ENCODE measurements around the gene ROPN1. TPM values are rescaled to one million over a fixed set of nuclear protein-coding genes. Genes with fewer than 3 reads are reported as not detected.
"Not testable (repeated sequence)": the region's sequence is repeated elsewhere in the genome, so short reads cannot be mapped to it uniquely, and the experiment has no call there.

ROPN1 gene
- total and polyA plus RNA-seq, 10 of the 15 experiments (the other 5 are each of a cell fraction or from before 2014, with no cell fraction given), result not detected

GRCh38 chr3:123981317-123981716 lies 10.6 kb downstream of the ROPN1 start:
- DNase-seq (ENCODE audit: low read depth, low spot score); H3K27ac ChIP-seq (ENCODE audit: control insufficient read depth, insufficient read depth); H3K4me2 ChIP-seq (ENCODE audit: control insufficient read depth, insufficient read depth); H3K36me3 ChIP-seq (ENCODE audit: control insufficient read depth in 2 of 2, insufficient read depth in 2 of 2, low read length in 1 of 2); H4K20me1 ChIP-seq (ENCODE audit: control insufficient read depth, insufficient read depth); BruUV-seq (replicated peaks); H3K27me3 ChIP-seq (replicated peaks in 1 of 2; ENCODE audit: control insufficient read depth in 2 of 2, insufficient read depth in 2 of 2, low read length in 1 of 2); ATAC-seq; H2AFZ ChIP-seq (ENCODE audit: control insufficient read depth, low read depth, low read length); H3K9me3 ChIP-seq (replicated peaks; ENCODE audit: control insufficient read depth, insufficient read depth, low read length); H3K4me1 ChIP-seq (ENCODE audit: control insufficient read depth, insufficient read depth, low read length); RAD21 ChIA-PET (ENCODE audit: unreplicated experiment); in situ Hi-C loops (cut with MboI); H3K79me2 ChIP-seq (ENCODE audit: control insufficient read depth, insufficient read depth, low read length); H3K9ac ChIP-seq (ENCODE audit: control insufficient read depth, insufficient read depth, low read length); H3K4me3 ChIP-seq; POLR2A ChIA-PET; FAIRE-seq: not testable (repeated sequence)
- intact Hi-C loops (cut with micrococcal nuclease; ENCODE audit: unreplicated experiment), result loop anchor here (5.0 kb wide), 1 partner anchor 99 kb away; the partner anchor contains the start of gene MYLK
- WGBS (ENCODE audit: insufficient coverage, insufficient replicate concordance, low lambda C conversion rate, missing lambda C conversion rate), result 19% methylated on average over 4 of the region's 4 CpGs
- CTCF ChIA-PET, result interaction anchor here (1.8 to 4.2 kb wide), 4 partner anchors 40 to 328 kb away, joined by 6 to 17 read pairs (median 8); no protein-coding TSS in a partner anchor
- SMC1A ChIA-PET (ENCODE audit: uncharacterized antibody, unreplicated experiment), result interaction anchor here (0.9 to 1.5 kb wide), 2 partner anchors 257 to 329 kb away, joined by 4 to 5 read pairs; no protein-coding TSS in a partner anchor

- no peaks in the 10 kb centered on the region; a peak in 1 of 4 replicates for H3K27me3 ChIP-seq (replicated peaks in 1 of 2; ENCODE audit: control insufficient read depth in 2 of 2, insufficient read depth in 2 of 2, low read length in 1 of 2)
- H2AFZ ChIP-seq (ENCODE audit: control insufficient read depth, low read depth, low read length), result no peak overlapping the region
- no peaks in the 10 kb centered on the region for H4K20me1 ChIP-seq (ENCODE audit: control insufficient read depth, insufficient read depth)
- no peaks in the 10 kb centered on the region for H3K79me2 ChIP-seq (ENCODE audit: control insufficient read depth, insufficient read depth, low read length)
- no peak overlapping the region for H3K9ac ChIP-seq (ENCODE audit: control insufficient read depth, insufficient read depth, low read length)
- ATAC-seq (no peak), DNase-seq (ENCODE audit: low read depth, low spot score) (no peak), FAIRE-seq (no peak)
- WGBS (ENCODE audit: insufficient coverage, insufficient replicate concordance, low lambda C conversion rate, missing lambda C conversion rate), result 15% methylated on average over 4 of the region's 4 CpGs
- intact Hi-C loops (cut with micrococcal nuclease; ENCODE audit: unreplicated experiment), result loop anchor here (5.0 kb wide), 1 partner anchor 98 kb away; the partner anchor contains the start of gene MYLK
- no peak overlapping the region for H3K27ac ChIP-seq (ENCODE audit: control insufficient read depth, insufficient read depth)
- H3K9me3 ChIP-seq (replicated peaks; ENCODE audit: control insufficient read depth, insufficient read depth, low read length), result no peaks in the 10 kb centered on the region
- BruUV-seq (replicated peaks), result no TSS peak
- in situ Hi-C loops (cut with MboI), result no loop called here
- no peaks in the 10 kb centered on the region for H3K36me3 ChIP-seq (ENCODE audit: control insufficient read depth in 2 of 2, insufficient read depth in 2 of 2, low read length in 1 of 2)
- POLR2A ChIA-PET, result no interaction called here
- H3K4me2 ChIP-seq (ENCODE audit: control insufficient read depth, insufficient read depth), result no peak overlapping the region
- H3K4me1 ChIP-seq (ENCODE audit: control insufficient read depth, insufficient read depth, low read length), result no peaks in the 10 kb centered on the region
- CTCF ChIA-PET, result interaction anchor here (0.7 to 4.2 kb wide), 8 partner anchors 9 to 328 kb away, joined by 3 to 17 read pairs (median 6); no protein-coding TSS in a partner anchor
- H3K4me3 ChIP-seq, result no peak overlapping the region
- SMC1A ChIA-PET (ENCODE audit: uncharacterized antibody, unreplicated experiment), result interaction anchor here (0.9 to 1.6 kb wide), 4 partner anchors 33 to 329 kb away, joined by 3 to 7 read pairs (median 4); no protein-coding TSS in a partner anchor
- RAD21 ChIA-PET (ENCODE audit: unreplicated experiment), result interaction anchor here (1.9 kb wide), 1 partner anchor 40 kb away, joined by 9 read pairs; no protein-coding TSS in a partner anchor
- TF ChIP-seq ATF7 (IDR thresholded peaks at IDR 0.05; ENCODE audit: low read depth) (no peak), ZNF207 (IDR thresholded peaks at IDR 0.05; ENCODE audit: borderline replicate concordance) (no peak), REST (IDR thresholded peaks at IDR 0.05; ENCODE audit: low read depth, low read length) (no peak), USF1 (IDR thresholded peaks at IDR 0.05; ENCODE audit: borderline replicate concordance, extremely low read length, insufficient read depth, low read depth, low read length) (no peak), MEF2A (IDR thresholded peaks at IDR 0.05; ENCODE audit: insufficient read depth, low read depth, low read length) (no peak), ZBTB11 (CRISPR knock-in tag; IDR thresholded peaks at IDR 0.05) (no peak), SIN3A (IDR thresholded peaks at IDR 0.05; ENCODE audit: low read depth, low read length) (no peak), MEF2B (IDR thresholded peaks at IDR 0.05; ENCODE audit: partially characterized antibody, poor library complexity, severe bottlenecking) (no peak)
Observed at GRCh38 chr3:123980539-123980938, 11.4 kb downstream of the ROPN1 start.
